Lower leg skin (tissue), 4 donors: Measurements from ENCODE around the gene APBB2. TPM values are rescaled to one million over a fixed set of nuclear protein-coding genes. Genes with fewer than 3 reads are reported as not detected.

ENCODE experiments used
- DNase-seq, 2 donors: peaks; one replicate each; pipeline ENCODE4 v3.0.0-alpha.2; 2019; ENCODE audit warnings: low spot score in 2 of 2
- H3K4me3 ChIP-seq: fragments of 200-600 bp; sonication (generic); 2 replicates; pipeline ENCODE4 v1.5.1; 2017; ENCODE audit warnings: mild to moderate bottlenecking, low read depth; ENCODE audit not compliant: poor library complexity, severe bottlenecking
- POLR2A ChIP-seq, 2 donors: fragments of 450-650 bp; IDR thresholded peaks; one replicate each; pipeline ENCODE4 v1.6.1; 2016 to 2017; ENCODE audit warnings: antibody characterized with exemption in 2 of 2, mild to moderate bottlenecking in 1 of 2, moderate library complexity in 1 of 2
- WGBS, 2 donors: methylation state at CpG; one replicate each; pipeline ENCODE4 v1.1.5; 2018; 5-methylcytosine and 5-hydroxymethylcytosine counted together
- intact Hi-C: fragments of 100-400 bp; cut with DNase I; formaldehyde crosslinking; loops from one replicate; pipeline ENCODE4 v1.15.0; 2023; ENCODE audit warnings: low total_unique reads
- total RNA-seq, 4 donors: library from RNA; depleted of rRNA; stranded (reverse); fragments of >200 nt; gene quantifications; one replicate each; pipeline ENCODE4 v1.1.0, GENCODE V29; 2016
- TF ChIP-seq, protein P1 (sequence below), 3 donors: fragments of 450-650 bp; IDR thresholded peaks; one replicate each; pipeline ENCODE4 v1.5.1; 2016; ENCODE audit warnings: antibody characterized with exemption in 3 of 3, mild to moderate bottlenecking in 3 of 3, moderate library complexity in 2 of 3

The APBB2 gene
- total RNA-seq, 4 donors from 2014 or later: 24.0 to 49.2 (median 43.3) TPM

DNA sequence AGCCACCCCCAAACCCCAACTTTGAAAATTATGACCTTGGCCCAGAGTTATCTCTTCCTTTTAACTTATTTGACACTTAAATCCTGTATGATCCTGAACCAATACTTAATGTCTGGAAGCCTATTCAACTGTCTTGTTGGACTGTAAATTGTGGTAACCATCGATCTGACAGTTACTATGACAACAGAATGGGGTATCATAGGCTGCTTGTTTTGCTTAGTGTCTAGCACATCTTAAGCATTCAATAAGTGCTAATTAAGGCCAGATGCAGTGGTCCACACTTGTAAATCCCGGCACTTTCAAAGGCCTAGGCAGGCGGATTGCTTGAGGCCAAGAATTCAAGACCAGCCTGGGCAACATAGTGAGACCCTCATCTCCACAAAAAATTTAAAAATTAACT lies 175.0 kb downstream of the APBB2 start:
- no peak for DNase-seq
- intact Hi-C loops: no loop called here
- 91 to 93% methylated on average over 3 of the region's 3 CpGs for WGBS, 2 donors
- TF ChIP-seq, protein P1, sequence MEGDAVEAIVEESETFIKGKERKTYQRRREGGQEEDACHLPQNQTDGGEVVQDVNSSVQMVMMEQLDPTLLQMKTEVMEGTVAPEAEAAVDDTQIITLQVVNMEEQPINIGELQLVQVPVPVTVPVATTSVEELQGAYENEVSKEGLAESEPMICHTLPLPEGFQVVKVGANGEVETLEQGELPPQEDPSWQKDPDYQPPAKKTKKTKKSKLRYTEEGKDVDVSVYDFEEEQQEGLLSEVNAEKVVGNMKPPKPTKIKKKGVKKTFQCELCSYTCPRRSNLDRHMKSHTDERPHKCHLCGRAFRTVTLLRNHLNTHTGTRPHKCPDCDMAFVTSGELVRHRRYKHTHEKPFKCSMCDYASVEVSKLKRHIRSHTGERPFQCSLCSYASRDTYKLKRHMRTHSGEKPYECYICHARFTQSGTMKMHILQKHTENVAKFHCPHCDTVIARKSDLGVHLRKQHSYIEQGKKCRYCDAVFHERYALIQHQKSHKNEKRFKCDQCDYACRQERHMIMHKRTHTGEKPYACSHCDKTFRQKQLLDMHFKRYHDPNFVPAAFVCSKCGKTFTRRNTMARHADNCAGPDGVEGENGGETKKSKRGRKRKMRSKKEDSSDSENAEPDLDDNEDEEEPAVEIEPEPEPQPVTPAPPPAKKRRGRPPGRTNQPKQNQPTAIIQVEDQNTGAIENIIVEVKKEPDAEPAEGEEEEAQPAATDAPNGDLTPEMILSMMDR (IDR thresholded peaks at IDR 0.05): no peak
- no peak for TF ChIP-seq POLR2A (IDR thresholded peaks at IDR 0.05)
- no peak overlapping the region for H3K4me3 ChIP-seq

DNA sequence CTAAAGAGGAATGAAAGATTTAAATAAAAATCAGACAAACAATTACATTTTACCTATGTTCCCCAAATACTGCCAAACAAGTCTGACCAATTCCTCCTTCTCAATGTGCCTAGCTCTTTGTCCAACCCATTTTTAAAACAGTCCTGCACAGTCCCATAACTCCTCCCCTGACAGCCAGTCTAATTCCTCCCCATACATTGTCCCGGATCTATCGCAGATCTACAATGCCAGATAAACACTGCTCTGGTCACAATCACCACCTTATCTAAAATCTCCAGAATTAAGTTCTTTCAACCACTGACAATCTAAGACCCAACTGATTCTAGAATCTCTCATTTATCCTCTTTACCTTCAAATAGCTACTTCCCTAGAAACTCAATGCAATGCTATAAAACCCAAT lies 176.0 kb downstream of the APBB2 start:
- WGBS, 2 donors: 91 to 93% methylated on average over 2 of the region's 2 CpGs
- TF ChIP-seq, protein P1 (IDR thresholded peaks at IDR 0.05): no peak
- TF ChIP-seq POLR2A (IDR thresholded peaks at IDR 0.05): no peak
- no peak overlapping the region for H3K4me3 ChIP-seq
- intact Hi-C loops: no loop called here
- DNase-seq: no peak

DNA sequence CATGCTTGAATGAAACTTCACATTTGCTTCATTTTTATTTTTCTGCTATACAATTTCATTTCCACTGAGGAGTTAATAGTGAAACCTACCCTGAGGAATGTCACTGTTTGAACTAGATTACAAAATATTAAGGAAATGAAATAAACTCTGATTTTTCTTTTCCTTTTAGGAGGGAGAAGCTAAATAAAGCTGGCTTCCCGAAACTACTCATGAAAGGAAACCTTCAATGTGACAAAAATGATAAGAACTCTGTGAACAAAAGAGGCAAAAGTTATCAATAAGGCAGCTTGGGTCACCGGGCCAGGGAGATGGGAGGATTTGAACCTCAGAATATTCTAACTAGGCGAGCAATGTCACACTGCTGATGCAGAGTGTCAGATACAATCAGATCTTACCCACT lies 185.2 kb downstream of the APBB2 start:
- intact Hi-C loops: no loop called here
- WGBS, 2 donors: 73 to 82% methylated on average over 3 of the region's 3 CpGs
- no peak for DNase-seq
- no peak overlapping the region for H3K4me3 ChIP-seq
- TF ChIP-seq, protein P1 (IDR thresholded peaks at IDR 0.05): no peak
- no peak for TF ChIP-seq POLR2A (IDR thresholded peaks at IDR 0.05)

DNA sequence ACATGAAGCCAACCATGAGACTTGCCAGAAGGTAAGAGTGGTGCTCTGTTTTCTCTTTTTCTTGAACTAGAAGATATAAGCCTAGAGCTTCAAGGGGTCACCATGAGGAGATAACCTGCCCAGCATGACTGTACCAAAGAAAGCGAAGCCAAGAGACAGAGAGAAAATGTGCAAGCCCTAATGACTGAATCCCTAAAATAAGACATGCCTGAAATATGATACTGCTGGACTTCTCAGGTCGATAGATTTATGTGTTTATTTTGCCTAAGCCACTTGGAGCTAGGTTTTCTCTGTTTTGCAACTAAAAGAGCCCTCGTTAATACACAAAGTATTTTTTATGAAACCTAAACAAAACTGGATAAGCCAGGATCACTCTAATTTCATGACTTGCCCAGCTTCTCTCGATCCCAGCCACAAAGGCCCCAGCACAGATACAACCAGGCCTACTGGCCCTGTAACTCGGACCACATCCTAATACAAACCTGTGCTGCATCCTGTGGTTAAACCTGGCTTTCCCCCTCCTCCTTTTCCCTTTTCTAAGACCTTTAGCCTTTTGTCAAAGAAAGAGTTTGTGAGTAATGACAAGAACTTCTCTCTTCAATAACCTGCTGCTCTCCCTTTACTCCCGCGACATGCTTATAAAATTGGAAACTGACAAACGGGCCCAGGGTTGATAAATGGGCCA lies 185.8 kb downstream of the APBB2 start:
- WGBS, 2 donors: 75 to 78% methylated on average over 8 of the region's 8 CpGs
- intact Hi-C loops: no loop called here
- no peak overlapping the region for H3K4me3 ChIP-seq
- DNase-seq: no peak
- TF ChIP-seq, protein P1 (IDR thresholded peaks at IDR 0.05): no peak
- TF ChIP-seq POLR2A (IDR thresholded peaks at IDR 0.05): no peak

DNA sequence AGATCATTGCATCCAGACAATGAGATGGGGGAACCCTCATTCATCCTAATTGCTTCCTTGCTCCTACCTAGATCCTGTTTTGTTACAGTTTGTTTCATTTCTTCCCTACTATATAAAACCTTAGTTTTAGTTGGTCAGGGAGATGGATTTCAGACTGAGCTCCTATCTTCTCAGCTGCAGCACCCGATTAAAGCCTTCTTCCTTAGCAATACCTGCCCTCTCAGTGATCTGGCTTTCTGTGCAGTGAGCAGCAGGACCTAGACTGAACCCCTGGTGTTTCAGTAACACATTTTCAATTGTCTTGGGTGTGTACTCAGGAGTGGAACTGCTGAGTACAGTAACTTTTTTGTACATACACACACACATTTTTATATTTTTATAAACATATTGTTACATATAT lies 187.4 kb downstream of the APBB2 start:
- intact Hi-C loops: no loop called here
- H3K4me3 ChIP-seq: no peak overlapping the region
- DNase-seq: no peak
- 96 to 100% methylated on average over 1 of the region's 1 CpG for WGBS, 2 donors
- TF ChIP-seq, protein P1 (IDR thresholded peaks at IDR 0.05): no peak
- no peak for TF ChIP-seq POLR2A (IDR thresholded peaks at IDR 0.05)

DNA sequence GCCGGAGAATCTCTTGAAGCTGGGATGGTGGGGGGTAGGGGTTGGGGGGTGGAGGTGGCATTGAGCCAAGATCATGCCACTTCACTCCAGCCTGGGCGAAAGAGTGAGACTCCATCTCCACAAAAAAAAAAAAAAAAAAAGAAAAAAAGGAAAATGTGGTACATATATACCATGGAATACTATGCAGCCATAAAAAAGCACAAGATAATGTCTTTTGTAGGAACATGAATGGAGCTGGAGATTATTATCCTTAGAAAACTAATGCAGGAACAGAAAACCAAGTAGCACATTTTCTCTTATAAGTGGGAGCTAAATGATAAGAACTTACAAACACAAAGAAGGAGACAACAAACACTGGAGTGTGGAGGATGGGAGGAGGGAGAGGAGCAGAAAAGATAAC lies 188.5 kb downstream of the APBB2 start:
- WGBS, 2 donors: 98 to 100% methylated on average over 2 of the region's 2 CpGs
- no peak for DNase-seq
- no peak for TF ChIP-seq POLR2A (IDR thresholded peaks at IDR 0.05)
- TF ChIP-seq, protein P1 (IDR thresholded peaks at IDR 0.05): no peak
- H3K4me3 ChIP-seq: no peak overlapping the region
- intact Hi-C loops: no loop called here
